Effector memory CD4-positive, alpha-beta T cell (primary cell): ENCODE data around the gene SMCHD1.
"Not testable (repeated sequence)": the region's sequence is repeated elsewhere in the genome, so short reads cannot be mapped to it uniquely, and the experiment has no call there.

Experiments used
- DNase-seq, 3 donors: peaks; one replicate each; pipeline ENCODE4 v3.0.0-alpha.2; 2020
- H3K27ac ChIP-seq: 2 replicates; pipeline ENCODE4 v1.7.0; 2013; ENCODE audit warnings: mild to moderate bottlenecking, low read length, moderate library complexity; ENCODE audit not compliant: insufficient read depth, poor library complexity, severe bottlenecking
- H3K27me3 ChIP-seq: replicated peaks from 2 replicates; pipeline ENCODE4 v1.7.0; 2013; ENCODE audit warnings: mild to moderate bottlenecking, low read length; ENCODE audit not compliant: insufficient read depth, control insufficient read depth, poor library complexity, severe bottlenecking
- H3K36me3 ChIP-seq: 2 replicates; pipeline ENCODE4 v1.7.0; 2013; ENCODE audit warnings: mild to moderate bottlenecking, low read length, moderate library complexity; ENCODE audit not compliant: control insufficient read depth, insufficient read depth
- H3K4me1 ChIP-seq: 2 replicates; pipeline ENCODE4 v1.7.0; 2013; ENCODE audit warnings: low read length, mild to moderate bottlenecking; ENCODE audit not compliant: control insufficient read depth, insufficient read depth, poor library complexity, severe bottlenecking
- H3K4me3 ChIP-seq: 2 replicates; pipeline ENCODE4 v1.7.0; 2013; ENCODE audit warnings: low read length, low read depth, mild to moderate bottlenecking; ENCODE audit not compliant: insufficient read depth, poor library complexity, severe bottlenecking
- H3K9me3 ChIP-seq: 2 replicates; pipeline ENCODE4 v1.7.0; 2013; ENCODE audit warnings: mild to moderate bottlenecking, low read length, moderate library complexity; ENCODE audit not compliant: control insufficient read depth

Gene SMCHD1

GRCh38 chr18:2805970-2806943 is 150.7 kb downstream of the SMCHD1 start:
- Histone ChIP-seq H3K9me3 (no peaks in the 10 kb centered on the region), H3K36me3 (peaks cover 2% of the 10 kb centered on the region), H3K4me1 (no peaks in the 10 kb centered on the region), H3K27me3 (no peaks in the 10 kb centered on the region), H3K4me3 (no peak overlapping the region), H3K27ac (no peak overlapping the region)
- no peak for DNase-seq

GRCh38 chr18:2808640-2809039 is 153.1 kb downstream of the SMCHD1 start:
- H3K4me3 ChIP-seq, H3K27me3 ChIP-seq, H3K9me3 ChIP-seq, H3K36me3 ChIP-seq, DNase-seq, H3K27ac ChIP-seq, H3K4me1 ChIP-seq: not testable (repeated sequence)

- H3K9me3 ChIP-seq, H3K36me3 ChIP-seq, DNase-seq, H3K4me1 ChIP-seq, H3K27ac ChIP-seq, H3K27me3 ChIP-seq, H3K4me3 ChIP-seq: not testable (repeated sequence)
Measured at GRCh38 chr18:2809666-2810183, 154.2 kb downstream of the SMCHD1 start.

GRCh38 chr18:2811416-2811815 is 155.9 kb downstream of the SMCHD1 start:
- H3K36me3 ChIP-seq = no peaks in the 10 kb centered on the region
- H3K4me1 ChIP-seq = no peaks in the 10 kb centered on the region
- no peak overlapping the region for H3K4me3 ChIP-seq
- no peak overlapping the region for H3K27ac ChIP-seq
- no peak for DNase-seq
- H3K27me3 ChIP-seq = no peaks in the 10 kb centered on the region
- peaks cover 8% of the 10 kb centered on the region for H3K9me3 ChIP-seq

- H3K9me3 ChIP-seq = peaks cover 8% of the 10 kb centered on the region
Measured at GRCh38 chr18:2814928-2815327, 159.4 kb downstream of the SMCHD1 start.

GRCh38 chr18:2818281-2818680 is 162.8 kb downstream of the SMCHD1 start:
- Histone ChIP-seq H3K36me3 (no peaks in the 10 kb centered on the region), H3K4me3 (no peak overlapping the region), H3K27me3 (no peaks in the 10 kb centered on the region), H3K4me1 (no peaks in the 10 kb centered on the region), H3K27ac (no peak overlapping the region), H3K9me3 (peaks cover 8% of the 10 kb centered on the region)
- no peak for DNase-seq

More at GRCh38 chr18:2814928-2815327, 159.4 kb downstream of the SMCHD1 start:
- Histone ChIP-seq H3K27ac (no peak overlapping the region), H3K27me3 (no peaks in the 10 kb centered on the region), H3K4me3 (no peak overlapping the region), H3K4me1 (no peaks in the 10 kb centered on the region), H3K36me3 (no peaks in the 10 kb centered on the region)
- DNase-seq = no peak

GRCh38 chr18:2821695-2822094 is 166.2 kb downstream of the SMCHD1 start:
- Histone ChIP-seq H3K27ac (no peak overlapping the region), H3K27me3 (no peaks in the 10 kb centered on the region), H3K36me3 (no peaks in the 10 kb centered on the region), H3K4me1 (no peaks in the 10 kb centered on the region), H3K4me3 (no peak overlapping the region), H3K9me3 (no peaks in the 10 kb centered on the region)
- DNase-seq = no peak

GRCh38 chr18:2822213-2822921 is 166.8 kb downstream of the SMCHD1 start:
- Histone ChIP-seq H3K9me3 (no peaks in the 10 kb centered on the region), H3K4me1 (no peaks in the 10 kb centered on the region), H3K27me3 (no peaks in the 10 kb centered on the region), H3K36me3 (no peaks in the 10 kb centered on the region), H3K4me3 (no peak overlapping the region), H3K27ac (no peak overlapping the region)
- no peak for DNase-seq

GRCh38 chr18:2823202-2823601 is 167.7 kb downstream of the SMCHD1 start:
- H3K9me3 ChIP-seq = no peaks in the 10 kb centered on the region
- H3K27me3 ChIP-seq = no peaks in the 10 kb centered on the region
- H3K36me3 ChIP-seq = no peaks in the 10 kb centered on the region
- H3K4me1 ChIP-seq = no peaks in the 10 kb centered on the region
- DNase-seq = no peak
- H3K4me3 ChIP-seq = no peak overlapping the region
- no peak overlapping the region for H3K27ac ChIP-seq

- no peaks in the 10 kb centered on the region for H3K27me3 ChIP-seq
- H3K4me1 ChIP-seq = no peaks in the 10 kb centered on the region
- no peaks in the 10 kb centered on the region for H3K9me3 ChIP-seq
- DNase-seq = no peak
- no peak overlapping the region for H3K4me3 ChIP-seq
- H3K36me3 ChIP-seq = no peaks in the 10 kb centered on the region
- H3K27ac ChIP-seq = no peak overlapping the region
Measured at GRCh38 chr18:2823966-2824365, 168.4 kb downstream of the SMCHD1 start.
